ENCODE results near the gene RPL27.
"Not testable (repeated sequence)": the region's sequence is repeated elsewhere in the genome, so short reads cannot be mapped to it uniquely, and the experiment has no call there.

Gene RPL27

GRCh38 chr17:42997984-42998938, at the start of gene RPL27:
Gene RPL27 (plus strand): TSS chr17:42998419. CDS start chr17:42998751, 332 bp downstream.
- DNase-seq = peak; percentile 99

GRCh38 chr17:42950044-42950783, 48.0 kb upstream of the RPL27 start:
- DNase-seq = no peak

GRCh38 chr17:42953669-42954068, 44.5 kb upstream of the RPL27 start:
- no peak for DNase-seq

- DNase-seq = peak; percentile 92 to 94
Measured at GRCh38 chr17:42964161-42964932, 33.9 kb upstream of the RPL27 start, which contains the start of gene AARSD1. Gene AARSD1 (minus strand): TSS chr17:42964454. CDS start chr17:42964440, 14 bp downstream.

GRCh38 chr17:42967925-42968324, 30.3 kb upstream of the RPL27 start:
- DNase-seq = no peak

- peak in 1 of 2 experiments; percentile 5 for DNase-seq
Measured at GRCh38 chr17:42969001-42969581, 29.1 kb upstream of the RPL27 start.

GRCh38 chr17:42971589-42971988, 26.6 kb upstream of the RPL27 start:
- DNase-seq = no peak

GRCh38 chr17:42973323-42973722, 24.9 kb upstream of the RPL27 start:
- DNase-seq = not testable (repeated sequence)

- DNase-seq = no peak
Measured at GRCh38 chr17:42975265-42975664, 23.0 kb upstream of the RPL27 start.

- DNase-seq = not testable (repeated sequence)
Measured at GRCh38 chr17:42975701-42976100, 22.5 kb upstream of the RPL27 start.

GRCh38 chr17:42979511-42980273, 18.5 kb upstream of the RPL27 start, which contains the start of gene PTGES3L:
Gene PTGES3L (minus strand): TSS chr17:42980080. CDS start chr17:42980053, 27 bp downstream.
- DNase-seq = peak; percentile 87 to 91

GRCh38 chr17:42980274-42980765, 17.9 kb upstream of the RPL27 start, which contains the start of gene RUNDC1:
Gene RUNDC1 (plus strand): TSS chr17:42980565. CDS start chr17:42980577, 12 bp downstream.
- DNase-seq = peak; percentile 88 to 92

- DNase-seq = peak; percentile 42 to 57
Measured at GRCh38 chr17:42980766-42981397, 17.3 kb upstream of the RPL27 start.

- DNase-seq = no peak
Measured at GRCh38 chr17:42982266-42982665, 16.0 kb upstream of the RPL27 start.

- DNase-seq = no peak
Measured at GRCh38 chr17:42985225-42985624, 13.0 kb upstream of the RPL27 start.

GRCh38 chr17:42989141-42989540, 9.1 kb upstream of the RPL27 start:
- DNase-seq = no peak

- DNase-seq = no peak
Measured at GRCh38 chr17:42989726-42990652, 8.2 kb upstream of the RPL27 start.

GRCh38 chr17:42991471-42991870, 6.7 kb upstream of the RPL27 start:
- DNase-seq = no peak

GRCh38 chr17:42992872-42993271, 5.3 kb upstream of the RPL27 start:
- DNase-seq = no peak

Measured in SHP77 (cell line).